Stimulated activated naive CD8-positive, alpha-beta T cell treated with anti-CD3 and anti-CD28 coated beads, Interleukin-15, amount 100 ng/mL, for 72 hours (primary cell): ENCODE data around the gene CAPN8.
"Not testable (repeated sequence)": the region's sequence is repeated elsewhere in the genome, so short reads cannot be mapped to it uniquely, and the experiment has no call there.

Experiments
- ATAC-seq: fragments of 150-1000 bp; cut with Tn5 transposase; 2 replicates; pipeline ENCODE4 v1.10.0; 2021; ENCODE audit warnings: mild to moderate bottlenecking, moderate library complexity
- DNase-seq, 2 donors: peaks; one replicate each; pipeline ENCODE4 v3.0.0; 2021 to 2022
- H3K27ac Mint-ChIP-seq, 2 donors: one replicate each; pipeline ENCODE4 v1.8.0; 2022; ENCODE audit warnings: mild to moderate bottlenecking in 2 of 2, mixed read lengths in 2 of 2, moderate library complexity in 2 of 2
- H3K27me3 Mint-ChIP-seq: one replicate; pipeline ENCODE4 v1.8.0; 2022; ENCODE audit warnings: mixed read lengths
- H3K4me1 Mint-ChIP-seq: one replicate; pipeline ENCODE4 v1.8.0; 2022; ENCODE audit warnings: mild to moderate bottlenecking, mixed read lengths
- H3K4me3 Mint-ChIP-seq, 2 donors: one replicate each; pipeline ENCODE4 v1.8.0; 2022; ENCODE audit warnings: mild to moderate bottlenecking in 2 of 2, mixed read lengths in 2 of 2, moderate library complexity in 1 of 2
- H3K9me3 Mint-ChIP-seq, 2 donors: one replicate each; pipeline ENCODE4 v1.8.0; 2022; ENCODE audit warnings: mixed read lengths in 2 of 2

Gene CAPN8

DNA sequence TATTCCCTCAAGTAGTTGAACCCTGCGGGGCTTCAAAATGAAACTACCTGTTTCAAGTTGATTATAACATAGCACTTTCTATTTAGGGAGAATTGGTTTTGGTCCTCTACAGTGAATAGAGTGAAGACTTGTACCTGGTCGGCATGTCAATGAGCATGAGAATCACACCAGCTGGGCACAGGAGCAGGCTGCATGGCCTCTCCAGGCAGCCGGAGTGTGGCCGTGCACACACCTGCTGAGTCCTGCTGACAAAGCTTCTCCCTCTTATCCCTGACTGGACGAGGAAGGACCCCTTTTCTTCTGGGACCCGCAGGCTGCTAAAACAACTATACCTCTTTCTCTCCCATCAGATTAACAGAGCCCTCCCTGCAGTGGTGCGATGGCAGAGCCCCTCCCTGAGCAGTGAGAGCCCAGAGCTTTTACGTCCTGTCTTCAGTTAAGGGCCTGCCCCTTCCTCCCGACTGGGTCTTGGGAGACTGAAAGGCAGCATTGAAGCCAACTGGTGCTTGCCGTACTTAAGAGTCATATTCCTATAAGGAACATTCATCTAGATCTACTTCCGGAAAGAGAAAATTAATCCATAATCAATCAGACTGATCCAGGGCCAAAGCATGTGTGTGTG, 124.9 kb downstream of the CAPN8 start:
- Mint-ChIP-seq H3K9me3 (no peaks in the 10 kb centered on the region), H3K4me1 (no peaks in the 10 kb centered on the region), H3K4me3 (no peak overlapping the region), H3K27ac (no peak overlapping the region), H3K27me3 (no peaks in the 10 kb centered on the region)
- ATAC-seq (no peak), DNase-seq (no peak)

DNA sequence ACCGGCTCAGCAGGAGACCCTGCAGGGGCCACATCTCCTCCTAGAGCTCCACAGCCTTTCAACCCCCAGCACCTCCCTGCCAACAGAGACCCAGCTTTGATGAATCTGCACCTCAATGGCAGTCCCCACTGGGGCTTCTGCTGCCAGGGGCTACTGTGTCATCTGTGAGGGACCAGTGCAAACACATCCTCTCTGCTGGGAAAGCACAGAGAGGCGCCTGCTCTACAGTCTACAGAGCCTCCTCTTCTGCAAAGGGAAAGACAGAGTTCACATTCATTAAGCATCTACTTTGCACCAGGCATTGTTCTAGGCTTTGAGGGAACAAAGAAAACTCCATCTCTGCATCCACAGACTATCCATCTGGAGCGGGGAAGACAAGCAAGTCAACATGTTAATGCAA, 125.8 kb downstream of the CAPN8 start:
- no peaks in the 10 kb centered on the region for H3K4me1 Mint-ChIP-seq
- no peak overlapping the region for H3K4me3 Mint-ChIP-seq
- peak; percentile 33 for ATAC-seq
- H3K27me3 Mint-ChIP-seq: no peaks in the 10 kb centered on the region
- H3K9me3 Mint-ChIP-seq: no peaks in the 10 kb centered on the region
- no peak overlapping the region for H3K27ac Mint-ChIP-seq
- no peak for DNase-seq

DNA sequence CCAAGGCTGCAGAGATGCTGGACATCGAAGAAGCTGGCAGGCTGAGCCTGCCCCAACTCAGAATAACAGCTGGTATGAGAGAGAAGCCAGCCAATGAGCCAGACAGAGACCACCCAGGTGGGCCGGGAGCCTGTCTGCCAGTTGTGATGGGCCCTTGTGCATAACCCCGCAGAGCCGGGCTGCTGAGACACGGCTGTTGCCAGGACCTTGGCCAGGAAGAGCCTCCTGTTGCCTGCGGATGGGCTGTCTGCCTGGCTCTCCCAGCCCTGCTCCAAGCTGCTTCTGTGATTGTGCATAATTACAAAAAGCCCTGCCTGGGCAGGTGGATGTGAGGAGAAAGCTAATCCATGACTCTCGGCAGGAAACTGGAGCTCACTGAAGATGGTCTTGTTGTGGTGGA, 126.5 kb downstream of the CAPN8 start:
- Mint-ChIP-seq H3K4me1 (no peaks in the 10 kb centered on the region), H3K9me3 (no peaks in the 10 kb centered on the region), H3K27me3 (no peaks in the 10 kb centered on the region), H3K27ac (no peak overlapping the region), H3K4me3 (no peak overlapping the region)
- DNase-seq (no peak), ATAC-seq (no peak)

DNA sequence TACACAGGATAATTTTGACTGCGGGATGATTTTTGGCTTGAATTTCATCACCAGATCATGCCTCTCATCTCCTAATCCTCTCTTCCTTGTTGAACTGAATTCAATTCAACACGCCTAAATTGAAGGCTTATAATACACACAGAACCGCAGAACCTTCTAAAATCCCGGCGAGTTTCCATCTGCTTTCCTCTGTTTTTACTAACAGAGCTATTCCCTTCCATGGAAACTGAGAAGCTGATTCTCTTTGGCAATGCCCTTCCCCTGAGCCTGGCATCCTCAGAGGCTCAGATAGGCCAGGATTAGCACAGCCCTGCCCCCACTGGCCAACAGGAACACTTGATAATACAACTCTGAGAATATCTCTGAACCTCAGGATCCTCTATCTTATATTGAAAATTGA, 130.2 kb downstream of the CAPN8 start:
- Mint-ChIP-seq H3K4me1 (no peaks in the 10 kb centered on the region), H3K9me3 (no peaks in the 10 kb centered on the region), H3K4me3 (no peak overlapping the region), H3K27ac (no peak overlapping the region), H3K27me3 (no peaks in the 10 kb centered on the region)
- no peak for DNase-seq
- ATAC-seq: no peak

DNA sequence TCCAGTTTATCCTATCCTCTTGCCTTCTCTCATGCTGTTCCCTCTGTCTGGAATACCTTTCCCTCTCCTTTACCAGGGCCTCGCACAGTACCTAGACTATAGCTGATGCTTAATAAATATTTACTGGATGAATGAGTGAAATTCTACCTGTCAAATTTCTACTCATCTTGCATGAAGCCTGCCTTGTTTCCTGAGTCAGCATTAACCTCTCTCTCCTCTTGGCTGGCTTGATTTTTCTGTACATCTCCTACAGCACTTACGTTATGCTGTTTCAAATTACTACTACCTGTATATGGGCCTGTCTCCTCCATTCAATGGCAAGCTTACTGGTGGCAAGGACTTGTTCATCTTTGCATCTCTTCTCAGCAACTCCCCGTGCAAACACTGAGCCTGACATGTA, 130.8 kb downstream of the CAPN8 start:
- Mint-ChIP-seq H3K4me3 (no peak overlapping the region), H3K9me3 (no peaks in the 10 kb centered on the region), H3K27me3 (no peaks in the 10 kb centered on the region), H3K4me1 (no peaks in the 10 kb centered on the region), H3K27ac (no peak overlapping the region)
- ATAC-seq (no peak), DNase-seq (no peak)

DNA sequence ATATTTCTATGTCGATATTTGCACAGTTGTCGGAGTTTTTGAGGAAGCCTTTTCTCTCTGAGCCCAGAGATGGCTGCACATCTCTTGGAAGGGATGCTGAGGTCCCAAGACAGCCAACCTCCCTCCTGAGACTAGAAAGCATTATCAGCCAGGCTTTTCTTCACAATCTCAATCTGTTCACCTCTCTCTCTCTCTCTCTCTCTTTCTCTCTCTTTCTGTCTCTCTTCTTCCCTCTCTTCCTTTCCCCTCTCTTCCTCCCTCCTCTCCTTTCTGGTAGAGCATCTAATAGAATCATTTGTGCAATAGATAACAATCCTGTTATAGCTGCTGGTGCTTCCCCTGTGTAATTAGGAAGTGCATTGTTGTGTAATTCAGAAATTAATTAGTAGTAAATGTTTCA, 131.8 kb downstream of the CAPN8 start:
- H3K9me3 Mint-ChIP-seq: no peaks in the 10 kb centered on the region
- DNase-seq: no peak
- no peaks in the 10 kb centered on the region for H3K4me1 Mint-ChIP-seq
- no peak overlapping the region for H3K27ac Mint-ChIP-seq
- no peak overlapping the region for H3K4me3 Mint-ChIP-seq
- ATAC-seq: no peak
- H3K27me3 Mint-ChIP-seq: no peaks in the 10 kb centered on the region

DNA sequence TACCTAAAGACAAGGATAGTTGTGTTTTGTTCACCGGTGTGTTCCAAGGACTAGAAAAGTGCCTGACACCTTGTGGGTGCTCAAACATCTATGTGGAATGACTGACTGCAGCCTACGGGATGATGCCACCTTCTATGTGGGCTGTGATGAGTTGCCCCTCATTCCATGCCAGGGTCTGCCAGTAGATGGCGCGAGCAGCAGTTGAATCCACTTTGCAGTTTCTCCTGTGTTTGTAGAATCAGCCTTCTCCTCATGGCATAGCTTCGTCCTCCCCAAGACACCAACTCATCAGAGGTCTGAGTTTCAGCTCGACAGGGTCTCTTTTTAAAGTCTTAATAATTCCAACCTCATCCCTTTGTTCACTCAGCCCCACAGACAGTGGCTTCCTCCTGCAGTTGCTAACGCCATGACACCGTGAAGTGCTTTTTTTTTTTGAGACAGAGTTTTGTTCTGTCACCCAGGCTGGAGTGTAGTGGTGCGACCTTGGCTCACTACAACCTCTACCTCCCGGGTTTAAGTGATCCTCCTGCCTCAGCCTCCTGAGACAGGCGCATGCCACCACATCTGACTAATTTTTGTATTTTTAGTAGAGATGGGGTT, 133.7 kb downstream of the CAPN8 start:
- peak overlapping the region in 1 of 2 donors; percentile 64 for H3K27ac Mint-ChIP-seq
- ATAC-seq: peak; percentile 53
- peaks cover 4% of the 10 kb centered on the region for H3K4me1 Mint-ChIP-seq
- no peaks in the 10 kb centered on the region for H3K27me3 Mint-ChIP-seq
- no peak overlapping the region for H3K4me3 Mint-ChIP-seq
- H3K9me3 Mint-ChIP-seq: peaks cover 0 to 10% of the 10 kb centered on the region in 2 donors
- DNase-seq: peak; percentile 33 to 47

DNA sequence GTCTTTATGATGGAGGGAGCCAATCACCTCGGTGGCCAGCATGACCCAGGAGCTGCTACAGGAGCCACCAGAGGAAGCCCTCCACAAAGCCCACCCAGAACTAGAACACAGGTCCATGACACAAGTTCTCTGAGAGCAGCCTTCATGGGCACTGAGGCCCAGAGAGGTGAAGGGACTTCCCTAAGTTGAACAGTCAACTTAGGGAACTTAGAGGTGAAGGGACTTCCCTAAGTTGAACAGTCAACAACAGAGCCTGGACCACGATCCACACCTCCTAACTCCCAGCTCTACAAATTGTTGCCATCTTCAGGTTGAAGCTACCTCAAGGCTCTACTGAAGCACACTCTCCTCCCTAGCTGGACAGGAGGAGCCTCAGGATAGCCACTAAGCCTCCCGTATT, 139.5 kb downstream of the CAPN8 start:
- Mint-ChIP-seq H3K27ac (peak overlapping the region in 1 of 2 donors; percentile 3), H3K27me3 (no peaks in the 10 kb centered on the region), H3K4me1 (peaks cover 19% of the 10 kb centered on the region), H3K9me3 (peaks cover 0 to 10% of the 10 kb centered on the region in 2 donors), H3K4me3 (no peak overlapping the region)
- ATAC-seq: peak; percentile 95
- peak in 1 of 2 donors; percentile 18 for DNase-seq

DNA sequence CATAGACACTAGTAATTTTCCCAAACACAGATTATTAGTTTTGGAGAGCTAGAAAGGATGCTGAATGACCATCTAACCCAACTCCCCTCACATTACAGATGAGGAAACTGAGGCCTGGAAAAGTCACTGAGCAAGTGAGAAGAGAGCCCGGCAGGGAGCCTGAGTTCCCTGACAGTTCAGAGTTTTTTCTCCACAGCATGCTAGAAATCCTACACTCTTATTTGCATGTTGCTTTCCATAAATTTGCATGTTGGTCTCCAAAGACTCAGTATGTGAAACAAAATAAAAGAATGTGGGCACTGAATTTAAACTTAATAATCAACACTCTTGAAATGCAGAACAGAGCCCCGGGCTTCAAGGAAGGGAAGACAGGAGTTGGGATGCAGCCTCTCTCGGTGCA, 140.0 kb downstream of the CAPN8 start:
- DNase-seq (no peak), ATAC-seq (no peak)
- Mint-ChIP-seq H3K4me3 (no peak overlapping the region), H3K27me3 (no peaks in the 10 kb centered on the region), H3K4me1 (peaks cover 19% of the 10 kb centered on the region), H3K9me3 (peaks cover 0 to 10% of the 10 kb centered on the region in 2 donors), H3K27ac (peak overlapping the region; percentile 3 to 67)

DNA sequence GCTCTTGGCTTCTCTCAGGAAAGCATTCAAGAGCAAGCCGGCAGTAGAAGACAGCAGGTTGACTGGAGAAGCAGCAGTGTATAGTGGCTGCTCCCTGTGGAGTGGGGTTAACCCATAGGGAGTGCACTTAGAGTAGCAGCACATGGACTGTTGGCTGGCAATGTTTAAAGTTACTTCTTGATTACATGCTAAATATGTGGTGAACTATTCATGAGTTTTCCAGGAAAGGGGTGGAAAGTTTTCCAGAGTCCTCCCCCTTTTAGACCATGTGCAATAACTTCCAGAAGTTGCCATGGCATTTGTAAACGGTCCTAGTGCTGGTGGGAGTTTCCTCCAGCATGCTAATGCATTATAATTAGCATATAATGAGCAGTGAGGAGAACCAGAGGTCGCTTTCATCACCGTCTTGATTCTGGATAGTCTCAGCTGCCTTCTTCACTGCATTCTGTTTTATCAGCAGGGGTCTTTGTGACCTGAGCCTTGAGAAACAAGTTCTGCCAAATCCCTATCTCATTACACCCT, 140.5 kb downstream of the CAPN8 start:
- H3K27me3 Mint-ChIP-seq: no peaks in the 10 kb centered on the region
- DNase-seq: no peak
- peaks cover 0 to 10% of the 10 kb centered on the region in 2 donors for H3K9me3 Mint-ChIP-seq
- no peak for ATAC-seq
- no peak overlapping the region for H3K4me3 Mint-ChIP-seq
- H3K4me1 Mint-ChIP-seq: peaks cover 19% of the 10 kb centered on the region
- peak overlapping the region in 1 of 2 donors; percentile 67 for H3K27ac Mint-ChIP-seq

DNA sequence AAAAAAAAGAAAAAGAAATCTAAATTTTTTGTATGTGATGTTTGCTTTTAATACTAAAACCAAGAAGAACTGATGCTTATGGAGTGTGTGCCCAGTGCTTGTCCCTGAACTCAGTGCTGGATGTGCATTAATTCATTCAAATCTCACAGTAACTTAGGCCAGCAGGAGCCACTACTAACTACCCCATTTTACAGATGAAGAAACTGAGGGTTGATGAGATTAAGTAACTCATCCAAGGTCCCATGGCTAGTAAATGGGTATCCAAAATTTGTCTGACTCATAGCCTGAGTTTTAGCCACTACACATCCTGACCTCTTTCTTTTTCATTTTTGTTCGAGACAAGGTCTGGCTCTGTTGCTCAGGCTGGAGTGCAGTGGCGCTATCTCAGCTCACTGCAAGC, 144.4 kb downstream of the CAPN8 start:
- H3K4me3 Mint-ChIP-seq: no peak overlapping the region
- no peak overlapping the region for H3K27ac Mint-ChIP-seq
- peaks cover 16% of the 10 kb centered on the region for H3K4me1 Mint-ChIP-seq
- H3K27me3 Mint-ChIP-seq: no peaks in the 10 kb centered on the region
- no peak for DNase-seq
- ATAC-seq: no peak
- peaks cover 0 to 6% of the 10 kb centered on the region in 2 donors for H3K9me3 Mint-ChIP-seq

DNA sequence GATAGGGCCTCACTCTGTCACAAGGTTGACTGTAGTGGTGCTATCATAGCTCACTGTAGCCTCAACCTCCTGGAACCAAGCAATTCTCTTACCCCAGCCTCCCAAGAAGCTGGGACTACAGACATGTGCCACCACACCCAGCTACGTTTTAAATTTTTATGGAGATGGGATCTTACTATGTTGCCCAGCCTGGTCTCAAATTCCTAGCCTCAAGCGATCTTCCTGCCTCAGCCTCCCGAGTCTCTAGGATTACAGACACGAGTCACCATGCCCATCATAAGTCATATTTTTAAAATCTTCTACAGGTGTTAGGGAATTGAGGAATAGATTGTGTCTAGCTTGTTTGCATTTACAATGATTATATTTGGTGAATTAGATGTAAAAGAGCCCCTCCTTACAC, 145.3 kb downstream of the CAPN8 start:
- H3K27me3 Mint-ChIP-seq: no peaks in the 10 kb centered on the region
- DNase-seq (no peak), ATAC-seq (no peak)
- H3K9me3 Mint-ChIP-seq: peaks cover 0 to 6% of the 10 kb centered on the region in 2 donors
- H3K4me1 Mint-ChIP-seq: peaks cover 16% of the 10 kb centered on the region
- H3K27ac Mint-ChIP-seq: no peak overlapping the region
- no peak overlapping the region for H3K4me3 Mint-ChIP-seq

DNA sequence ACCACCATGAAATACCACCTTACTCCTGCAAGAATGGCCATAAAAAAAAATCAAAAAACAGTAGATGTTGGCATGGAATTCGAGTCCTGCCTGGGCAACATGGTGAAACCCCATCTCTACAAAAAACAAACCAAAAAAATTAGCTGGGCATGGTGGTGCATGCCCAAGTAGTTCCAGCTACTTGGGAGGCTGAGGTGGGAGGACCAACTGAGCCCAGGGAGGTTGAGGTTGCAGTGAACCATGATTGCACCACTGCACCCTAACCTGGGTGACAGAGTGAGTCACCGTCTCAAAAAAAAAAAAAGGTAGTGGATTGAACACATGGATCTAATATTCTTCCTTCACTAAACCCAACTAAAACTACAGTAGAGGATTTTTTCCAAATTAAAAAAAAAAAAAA, 146.4 kb downstream of the CAPN8 start:
- Mint-ChIP-seq H3K4me1 (peaks cover 27% of the 10 kb centered on the region), H3K27me3 (no peaks in the 10 kb centered on the region), H3K27ac (no peak overlapping the region), H3K9me3 (peaks cover 0 to 6% of the 10 kb centered on the region in 2 donors), H3K4me3 (no peak overlapping the region)
- DNase-seq (no peak), ATAC-seq (no peak)

DNA sequence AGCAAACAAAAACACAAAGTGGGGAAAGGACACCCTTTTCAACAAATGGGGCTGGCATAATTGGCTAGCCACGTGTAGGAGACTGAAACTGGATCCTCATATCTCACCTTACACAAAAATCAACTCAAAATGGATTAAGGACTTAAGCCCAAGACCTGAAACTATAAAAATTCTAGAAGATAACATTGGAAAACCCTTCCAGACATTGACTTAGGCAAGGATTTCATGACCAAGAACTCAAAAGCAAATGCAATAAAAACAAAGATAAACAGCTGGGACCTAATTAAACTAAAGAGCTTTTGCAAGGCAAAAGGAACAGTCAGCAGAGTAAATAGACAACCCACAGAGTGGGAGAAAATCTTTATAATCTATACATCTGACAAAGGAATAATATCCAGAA, 146.9 kb downstream of the CAPN8 start:
- ATAC-seq, H3K27me3 Mint-ChIP-seq, DNase-seq, H3K27ac Mint-ChIP-seq, H3K9me3 Mint-ChIP-seq, H3K4me3 Mint-ChIP-seq: not testable (repeated sequence)
- H3K4me1 Mint-ChIP-seq: peaks cover 33% of the 10 kb centered on the region

DNA sequence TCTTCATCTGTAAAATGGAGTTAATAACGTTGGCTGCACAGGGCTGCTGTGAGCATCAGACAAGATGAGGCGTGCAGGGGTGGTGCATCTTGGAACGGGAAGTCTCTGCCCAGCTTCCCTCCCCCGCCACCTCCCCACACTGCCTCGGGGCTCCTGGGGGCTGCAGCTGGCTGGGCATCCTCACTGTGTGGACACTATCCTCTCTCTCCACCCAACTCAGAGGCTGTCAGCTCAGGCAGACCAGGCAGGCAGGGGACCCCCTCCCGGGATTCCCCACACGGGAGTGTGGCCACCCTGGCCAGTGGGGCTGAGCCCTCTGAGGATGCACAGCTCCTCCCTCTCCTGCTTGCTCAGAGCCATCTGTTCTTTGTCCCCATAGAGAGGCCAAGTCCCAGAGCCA, 149.6 kb downstream of the CAPN8 start:
- peak overlapping the region; percentile 27 to 83 for H3K27ac Mint-ChIP-seq
- H3K27me3 Mint-ChIP-seq: no peaks in the 10 kb centered on the region
- peaks cover 0 to 6% of the 10 kb centered on the region in 2 donors for H3K9me3 Mint-ChIP-seq
- H3K4me1 Mint-ChIP-seq: peaks cover 39% of the 10 kb centered on the region
- DNase-seq (no peak), ATAC-seq (peak; percentile 54)
- H3K4me3 Mint-ChIP-seq: peak overlapping the region; percentile 39 to 59

DNA sequence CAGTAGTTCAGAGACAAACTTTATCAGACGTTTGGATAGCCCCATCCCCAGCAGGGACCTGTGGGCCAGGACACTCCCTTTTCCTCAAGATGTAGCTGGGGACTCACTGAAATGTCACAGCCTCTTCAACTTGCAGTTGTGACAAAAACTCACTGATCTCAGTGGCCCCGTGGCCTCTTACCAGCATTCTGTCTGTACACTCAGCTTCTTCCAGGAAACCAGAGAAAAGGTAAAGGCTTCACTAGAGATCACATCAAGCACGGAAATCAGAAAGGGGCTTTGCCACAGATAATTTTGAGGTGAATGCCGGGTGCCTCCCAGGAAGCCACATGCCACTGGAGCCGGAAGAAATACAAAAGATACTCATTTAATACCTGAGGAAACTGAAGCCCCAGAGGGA, 150.1 kb downstream of the CAPN8 start:
- DNase-seq (peak in 1 of 2 donors; percentile 12), ATAC-seq (peak; percentile 54)
- Mint-ChIP-seq H3K4me1 (peaks cover 39% of the 10 kb centered on the region), H3K27ac (peak overlapping the region in 1 of 2 donors; percentile 48), H3K9me3 (peaks cover 0 to 11% of the 10 kb centered on the region in 2 donors), H3K27me3 (no peaks in the 10 kb centered on the region), H3K4me3 (peak overlapping the region; percentile 39 to 59)
